ENCODE results near the gene NF2.
A peak's percentile ranks its signal among the peaks of the same experiment; 100 is the strongest.

NF2 gene

GRCh38 chr22:29627196-29627535 lies 23.7 kb downstream of the NF2 start:
- DNase-seq (ENCODE audit: low read depth, low spot score) = no peak
- H3K4me3 ChIP-seq (ENCODE audit: low read length) = no peak overlapping the region

GRCh38 chr22:29628996-29629902 lies 25.8 kb downstream of the NF2 start:
- H3K4me3 ChIP-seq (ENCODE audit: low read length) = no peak overlapping the region
- DNase-seq (ENCODE audit: low read depth, low spot score) = peak; percentile 89

DNA sequence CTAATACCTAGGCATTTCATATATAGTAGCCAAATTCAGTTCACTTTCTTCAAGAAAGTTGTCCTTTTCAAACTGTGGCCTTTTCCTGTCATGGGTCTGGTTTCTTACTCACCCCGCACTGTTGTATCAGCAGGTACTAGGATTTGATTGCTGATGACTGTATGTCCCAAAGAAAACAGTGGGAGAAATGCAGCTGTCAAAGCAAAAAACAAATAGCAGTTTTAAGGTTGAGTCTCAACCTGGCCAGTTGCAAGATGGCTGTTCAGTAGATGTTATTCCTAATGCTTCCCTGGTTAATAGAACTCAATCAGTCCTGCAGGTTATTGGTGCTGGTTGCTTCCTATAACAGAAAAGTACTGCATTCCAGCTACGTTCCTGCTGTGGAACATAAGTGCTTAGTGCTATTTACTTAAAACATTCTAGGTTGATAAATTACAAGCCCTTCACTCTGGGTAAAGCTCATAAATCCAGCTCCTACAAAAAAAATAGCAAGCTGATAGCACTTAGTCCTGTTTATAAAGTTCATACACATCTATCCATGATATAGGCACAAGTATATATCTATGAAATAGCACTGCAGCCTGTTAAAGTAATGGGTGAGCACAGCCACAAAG lies 26.6 kb downstream of the NF2 start:
- DNase-seq (ENCODE audit: low read depth, low spot score) = no peak
- no peak overlapping the region for H3K4me3 ChIP-seq (ENCODE audit: low read length)

- DNase-seq (ENCODE audit: low read depth, low spot score) = no peak
- H3K4me3 ChIP-seq (ENCODE audit: low read length) = no peak overlapping the region
Measured at GRCh38 chr22:29630987-29631386, 27.6 kb downstream of the NF2 start.

DNA sequence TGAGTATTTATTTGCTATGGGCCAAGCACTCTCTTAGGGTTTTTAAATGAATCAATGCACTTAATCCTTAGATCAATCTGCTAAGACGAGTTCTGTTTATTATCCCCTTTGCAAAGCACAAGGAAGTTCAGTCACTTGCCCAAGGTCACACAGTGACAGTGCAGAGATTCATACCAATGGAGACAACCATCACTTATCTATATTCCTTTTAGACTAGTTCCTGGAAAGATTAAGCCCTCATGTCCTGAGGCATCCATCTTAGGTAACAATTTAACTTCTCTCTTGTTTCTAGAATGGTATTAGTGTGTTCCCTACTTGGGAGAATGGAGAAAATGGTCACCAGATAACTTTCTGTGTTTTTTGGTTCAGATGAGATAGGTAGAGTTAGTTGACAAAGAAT lies 28.3 kb downstream of the NF2 start:
- DNase-seq (ENCODE audit: low read depth, low spot score) = no peak
- H3K4me3 ChIP-seq (ENCODE audit: low read length) = no peak overlapping the region

DNA sequence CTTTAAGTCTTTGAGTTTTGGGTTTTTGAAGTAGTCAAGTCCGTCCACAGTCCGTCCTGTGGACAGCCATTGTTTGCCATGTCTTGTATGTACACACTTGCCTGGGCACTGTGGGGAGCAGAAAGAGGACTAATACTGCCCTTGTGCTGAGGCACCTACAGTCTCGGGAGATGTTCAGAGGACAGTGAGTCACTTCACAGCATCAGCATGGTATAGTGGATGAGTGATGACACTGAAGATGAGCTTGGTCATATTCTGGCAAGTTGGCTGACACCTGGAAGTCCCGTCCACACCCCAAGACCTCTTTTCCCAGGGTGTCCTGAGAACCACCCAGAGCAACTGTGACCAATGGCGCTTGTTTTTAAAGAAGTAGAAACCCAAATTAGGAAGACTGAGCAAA lies 29.2 kb downstream of the NF2 start:
- H3K4me3 ChIP-seq (ENCODE audit: low read length) = no peak overlapping the region
- no peak for DNase-seq (ENCODE audit: low read depth, low spot score)

DNA sequence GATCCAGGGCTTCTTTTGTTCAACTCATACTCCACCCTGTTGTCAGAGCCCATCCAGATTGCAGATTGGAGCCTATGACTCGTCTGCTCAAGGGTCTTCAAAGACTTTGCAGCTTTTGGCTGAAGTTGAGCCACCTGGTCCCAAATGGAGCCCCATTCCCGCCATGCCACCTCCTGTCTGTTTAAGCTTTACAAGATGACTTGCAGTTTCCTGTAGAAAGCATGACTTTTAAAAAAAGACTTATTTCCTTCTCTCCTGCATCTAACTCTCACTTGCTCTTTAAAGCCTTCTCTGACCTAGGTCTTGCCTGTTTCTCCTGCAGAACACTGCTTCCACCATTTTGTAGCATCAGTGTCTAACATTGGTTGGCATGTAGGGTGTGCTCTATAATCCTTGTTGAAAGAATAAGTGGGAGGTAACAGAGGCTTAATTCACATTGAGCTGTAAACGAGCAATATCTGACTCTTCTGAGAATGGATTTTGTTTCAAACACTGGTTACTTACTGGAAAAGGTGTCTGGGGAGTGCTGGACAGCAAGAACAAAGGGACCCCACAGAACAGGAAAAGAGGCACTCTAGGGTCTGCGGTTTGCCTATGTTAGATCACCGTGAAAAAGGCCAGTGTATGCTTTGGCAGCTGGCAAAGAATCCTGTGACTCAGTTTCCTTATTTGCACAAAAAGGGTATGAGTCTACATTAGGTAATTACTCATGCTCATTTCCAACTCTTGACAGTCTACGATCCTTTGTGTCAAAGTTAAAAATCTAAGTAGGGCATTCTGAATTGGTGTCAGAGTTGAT lies 30.3 kb downstream of the NF2 start:
- H3K4me3 ChIP-seq (ENCODE audit: low read length) = no peak overlapping the region
- DNase-seq (ENCODE audit: low read depth, low spot score) = no peak

DNA sequence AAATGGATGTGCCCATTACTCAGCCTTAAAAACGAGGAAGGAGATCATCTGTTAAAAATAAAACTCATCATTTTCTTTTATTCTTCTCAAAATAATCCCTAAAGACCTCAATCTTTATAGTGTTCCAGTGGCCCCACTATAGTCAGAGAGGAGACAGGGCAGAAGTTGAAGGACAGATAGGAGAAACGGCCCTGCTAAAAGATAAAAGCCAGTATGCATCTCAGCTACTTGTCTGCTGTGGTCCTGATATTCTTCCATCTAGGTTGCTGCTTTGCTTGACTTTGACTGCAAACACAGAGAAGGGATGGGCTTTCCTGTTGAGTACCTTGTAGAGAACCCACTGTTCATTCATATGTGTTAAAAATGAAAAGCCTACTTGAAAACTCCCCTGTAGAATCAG lies 31.4 kb downstream of the NF2 start:
- no peak for DNase-seq (ENCODE audit: low read depth, low spot score)

GRCh38 chr22:29635734-29636357 lies 32.4 kb downstream of the NF2 start:
- H3K4me3 ChIP-seq (ENCODE audit: low read length) = no peak overlapping the region
- peak; percentile 55 for DNase-seq (ENCODE audit: low read depth, low spot score)

More for the DNA sequence above, 31.4 kb downstream of the NF2 start:
- no peak overlapping the region for H3K4me3 ChIP-seq (ENCODE audit: low read length)

- DNase-seq (ENCODE audit: low read depth, low spot score) = no peak
- H3K4me3 ChIP-seq (ENCODE audit: low read length) = no peak overlapping the region
Measured at GRCh38 chr22:29636751-29637150, 33.3 kb downstream of the NF2 start.

DNA sequence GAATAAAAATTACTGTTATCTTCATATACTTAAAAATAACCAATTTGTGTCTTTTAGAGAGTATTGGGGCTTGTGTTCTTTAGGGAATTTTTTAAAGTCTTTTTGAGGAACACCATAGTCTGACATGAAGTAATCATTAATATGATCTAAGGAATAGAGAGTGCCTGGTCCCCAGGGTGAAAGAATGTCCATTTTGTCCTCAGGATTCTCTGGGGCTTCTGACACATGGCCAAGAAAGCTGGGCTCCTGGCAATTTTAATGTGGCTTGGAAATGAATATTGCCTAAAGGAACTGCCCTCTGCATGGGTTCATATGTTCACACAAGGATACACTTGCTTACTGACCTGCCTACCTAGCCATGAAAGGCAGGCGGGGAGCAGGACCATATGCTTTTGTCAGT lies 33.7 kb downstream of the NF2 start:
- no peak overlapping the region for H3K4me3 ChIP-seq (ENCODE audit: low read length)
- no peak for DNase-seq (ENCODE audit: low read depth, low spot score)

DNA sequence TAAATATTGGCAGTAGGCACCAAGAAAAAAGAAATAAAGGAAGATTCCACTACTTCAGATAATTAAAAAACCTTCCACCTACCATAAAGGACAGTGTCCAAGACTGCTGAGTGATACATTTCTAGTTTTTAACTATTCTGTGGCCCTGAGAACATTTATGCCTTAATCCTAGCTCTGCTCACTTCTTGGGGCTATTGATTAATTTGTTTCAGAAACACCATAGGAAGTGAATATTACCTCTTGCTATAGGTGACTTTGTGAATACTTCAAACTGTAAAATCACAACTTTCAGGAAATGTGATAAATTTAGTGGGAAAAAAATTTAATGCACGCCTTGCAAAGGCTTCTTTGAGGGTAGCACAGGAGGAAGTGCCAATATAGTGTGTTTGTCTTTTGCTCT lies 35.2 kb downstream of the NF2 start:
- H3K4me3 ChIP-seq (ENCODE audit: low read length) = no peak overlapping the region
- no peak for DNase-seq (ENCODE audit: low read depth, low spot score)

DNA sequence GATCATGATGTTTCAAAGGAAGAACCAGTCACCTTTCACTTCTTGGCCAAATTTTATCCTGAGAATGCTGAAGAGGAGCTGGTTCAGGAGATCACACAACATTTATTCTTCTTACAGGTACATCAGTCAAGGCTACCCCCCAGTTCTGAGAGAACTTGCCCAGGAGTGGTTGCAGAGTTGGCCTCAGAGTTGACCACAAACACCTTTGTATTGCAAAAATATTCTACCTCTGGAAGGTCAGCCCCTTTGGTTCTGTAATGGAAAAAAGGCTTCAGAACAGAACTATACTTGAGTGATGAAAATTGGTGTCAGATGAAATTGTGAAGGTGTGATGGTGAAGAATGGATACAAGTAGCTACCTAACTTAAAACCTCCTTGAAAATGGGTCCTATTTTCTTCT lies 35.7 kb downstream of the NF2 start:
- DNase-seq (ENCODE audit: low read depth, low spot score) = no peak
- H3K4me3 ChIP-seq (ENCODE audit: low read length) = no peak overlapping the region

- DNase-seq (ENCODE audit: low read depth, low spot score) = no peak
Measured at GRCh38 chr22:29641042-29641699, 37.7 kb downstream of the NF2 start.

DNA sequence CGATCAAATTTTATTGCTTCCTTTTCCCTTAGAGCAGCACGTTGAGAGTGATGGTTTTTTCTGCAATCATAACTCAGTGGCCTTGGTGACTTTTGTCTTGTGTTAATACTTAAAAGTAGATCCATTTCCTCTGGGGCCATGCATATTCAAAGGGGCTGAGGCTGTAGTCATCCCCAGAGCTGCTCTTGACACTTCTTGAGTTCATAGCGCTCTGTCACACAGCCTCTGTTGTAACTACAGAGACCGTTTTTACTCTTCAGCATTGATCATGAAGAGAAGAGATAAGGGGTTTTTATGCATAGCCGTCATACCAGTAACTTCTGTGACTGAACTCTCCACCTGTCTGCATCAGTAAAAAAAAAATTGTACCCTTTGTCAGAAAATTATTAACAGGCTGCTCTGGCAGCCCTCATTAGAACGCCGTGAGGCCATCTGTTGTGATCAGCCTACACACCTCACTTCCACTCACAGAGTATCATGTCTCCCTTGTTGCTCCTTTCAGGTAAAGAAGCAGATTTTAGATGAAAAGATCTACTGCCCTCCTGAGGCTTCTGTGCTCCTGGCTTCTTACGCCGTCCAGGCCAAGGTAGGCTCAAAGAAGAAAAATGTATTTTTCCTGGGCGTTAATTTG lies 38.4 kb downstream of the NF2 start:
- no peak for DNase-seq (ENCODE audit: low read depth, low spot score)

More at GRCh38 chr22:29641042-29641699, 37.7 kb downstream of the NF2 start:
- H3K4me3 ChIP-seq (ENCODE audit: low read length) = no peak overlapping the region

DNA sequence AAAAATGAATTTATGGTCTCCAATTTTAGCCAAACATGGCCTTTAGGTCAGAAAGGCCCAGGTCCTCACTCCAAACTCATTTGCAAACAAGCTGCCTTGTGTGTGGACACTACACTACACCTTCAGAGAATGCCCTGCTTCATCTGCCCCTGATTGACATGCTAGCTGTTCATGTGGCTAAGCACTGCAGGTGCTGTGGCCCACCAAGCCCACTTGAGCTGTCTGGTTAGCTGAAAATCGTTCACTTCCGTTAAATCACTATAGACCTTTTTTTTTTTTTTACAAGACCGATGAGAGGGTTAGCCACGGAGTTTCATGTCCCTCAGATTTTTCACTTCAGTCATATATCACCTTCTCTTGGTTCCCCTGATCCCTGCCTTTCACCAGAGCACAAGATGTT lies 39.3 kb downstream of the NF2 start:
- H3K4me3 ChIP-seq (ENCODE audit: low read length) = no peak overlapping the region
- peak; percentile 79 for DNase-seq (ENCODE audit: low read depth, low spot score)

More for the DNA sequence above, 38.4 kb downstream of the NF2 start:
- H3K4me3 ChIP-seq (ENCODE audit: low read length) = no peak overlapping the region

DNA sequence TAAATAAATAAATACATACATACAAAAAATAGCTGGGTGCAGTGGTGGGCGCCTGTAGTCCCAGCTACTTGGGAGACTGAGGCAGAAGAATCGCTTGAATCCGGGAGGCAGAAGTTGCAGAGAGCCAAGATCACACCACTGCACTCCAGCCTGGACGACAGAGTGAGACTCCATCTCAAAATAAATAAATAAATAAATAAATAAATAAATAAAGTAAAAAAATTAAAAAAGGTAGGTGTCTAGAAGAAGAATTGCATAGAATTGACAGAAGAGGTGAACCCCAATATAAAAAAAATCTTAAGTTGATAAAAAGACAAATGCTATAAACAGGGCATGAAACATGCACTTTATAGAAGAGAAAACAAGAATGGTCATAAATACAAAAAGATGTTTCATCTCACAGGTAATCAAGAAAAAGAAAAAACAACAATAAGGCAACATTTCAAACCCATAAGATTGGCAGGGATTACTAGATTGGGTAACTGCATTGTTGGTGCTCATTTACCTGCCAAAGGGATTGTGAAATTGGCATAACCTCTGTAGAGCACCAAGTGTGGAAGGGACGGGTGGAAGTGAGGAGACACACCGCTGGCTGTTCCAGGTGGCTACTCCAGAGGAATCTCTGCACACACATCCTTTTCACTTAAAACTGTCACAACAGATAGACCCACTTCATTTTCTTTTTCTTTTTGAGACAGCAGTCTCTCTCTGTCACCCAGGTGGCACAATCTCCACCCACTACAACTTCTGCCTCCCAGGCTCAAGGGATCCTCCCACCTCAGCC lies 44.7 kb downstream of the NF2 start:
- no peak overlapping the region for H3K4me3 ChIP-seq (ENCODE audit: low read length)
- no peak for DNase-seq (ENCODE audit: low read depth, low spot score)

DNA sequence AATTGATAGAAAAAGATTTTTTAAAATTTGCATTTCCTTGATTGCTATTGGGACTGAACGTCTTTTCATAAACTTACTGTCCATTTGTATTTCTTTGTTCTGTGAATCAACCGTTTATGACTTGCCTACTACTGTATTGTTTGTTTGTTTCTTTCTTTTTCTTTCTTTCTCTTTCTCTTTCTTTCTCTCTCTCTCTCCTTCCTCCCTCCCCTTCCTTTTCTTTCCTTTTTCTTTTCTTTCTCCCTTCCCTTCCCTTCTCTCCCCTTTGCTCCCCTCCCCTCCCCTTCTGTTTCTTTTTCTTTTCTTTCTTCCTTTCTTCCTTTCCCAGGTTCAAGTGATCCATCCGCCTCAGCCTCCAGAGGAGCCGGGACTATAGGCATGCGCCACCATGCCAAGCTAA lies 46.9 kb downstream of the NF2 start:
- DNase-seq (ENCODE audit: low read depth, low spot score) = no peak
- no peak overlapping the region for H3K4me3 ChIP-seq (ENCODE audit: low read length)

All from Jurkat, Clone E6-1 (cell line).